ENCODE data around the gene PCTP.

The PCTP gene

GRCh38 chr17:55757659-55758058 lies 6.8 kb downstream of the PCTP start:
- no peak for DNase-seq (ENCODE audit: low read depth in 2 of 2)

- no peak for DNase-seq (ENCODE audit: low read depth in 2 of 2)
These were observed 7.3 kb downstream of the PCTP start for GRCh38 chr17:55758171-55758570.

- DNase-seq (ENCODE audit: low read depth in 2 of 2) = no peak
These were observed 9.9 kb downstream of the PCTP start for GRCh38 chr17:55760643-55761355.

GRCh38 chr17:55762086-55762858 lies 11.4 kb downstream of the PCTP start:
- DNase-seq (ENCODE audit: low read depth in 2 of 2) = no peak

- no peak for DNase-seq (ENCODE audit: low read depth in 2 of 2)
These were observed 13.0 kb downstream of the PCTP start for GRCh38 chr17:55763856-55764255.

GRCh38 chr17:55764610-55765009 lies 13.8 kb downstream of the PCTP start:
- DNase-seq (ENCODE audit: low read depth in 2 of 2) = no peak

GRCh38 chr17:55765472-55765871 lies 14.6 kb downstream of the PCTP start:
- DNase-seq (ENCODE audit: low read depth in 2 of 2) = no peak

GRCh38 chr17:55768936-55769624 lies 18.2 kb downstream of the PCTP start:
- DNase-seq (ENCODE audit: low read depth in 2 of 2) = no peak

GRCh38 chr17:55769625-55770000 lies 18.8 kb downstream of the PCTP start:
- no peak for DNase-seq (ENCODE audit: low read depth in 2 of 2)

- no peak for DNase-seq (ENCODE audit: low read depth in 2 of 2)
These were observed 19.5 kb downstream of the PCTP start for GRCh38 chr17:55770196-55770870.

GRCh38 chr17:55772086-55772485 lies 21.2 kb downstream of the PCTP start:
- DNase-seq (ENCODE audit: low read depth in 2 of 2) = no peak

GRCh38 chr17:55773671-55774070 lies 22.8 kb downstream of the PCTP start:
- DNase-seq (ENCODE audit: low read depth in 2 of 2) = no peak

- DNase-seq (ENCODE audit: low read depth in 2 of 2) = no peak
These were observed 24.0 kb downstream of the PCTP start for GRCh38 chr17:55774846-55775271.

- DNase-seq (ENCODE audit: low read depth in 2 of 2) = no peak
These were observed 25.4 kb downstream of the PCTP start for GRCh38 chr17:55776271-55776670.

GRCh38 chr17:55777471-55777971 lies 26.7 kb downstream of the PCTP start:
- no peak for DNase-seq (ENCODE audit: low read depth in 2 of 2)

- no peak for DNase-seq (ENCODE audit: low read depth in 2 of 2)
These were observed 27.7 kb downstream of the PCTP start for GRCh38 chr17:55778389-55779118.

GRCh38 chr17:55783684-55784245 lies 32.9 kb downstream of the PCTP start:
- DNase-seq (ENCODE audit: low read depth in 2 of 2) = no peak

GRCh38 chr17:55784666-55785065 lies 33.8 kb downstream of the PCTP start:
- DNase-seq (ENCODE audit: low read depth in 2 of 2) = no peak

- DNase-seq (ENCODE audit: low read depth in 2 of 2) = no peak
These were observed 34.3 kb downstream of the PCTP start for GRCh38 chr17:55785181-55785580.

- no peak for DNase-seq (ENCODE audit: low read depth in 2 of 2)
These were observed 42.4 kb downstream of the PCTP start for GRCh38 chr17:55793272-55793671.
